Calu3 (cell line): ENCODE measurements around the gene AKAP11. TPM values are rescaled to one million over a fixed set of nuclear protein-coding genes. Genes with fewer than 3 reads are reported as not detected.

Experiments used
- BruUV-seq: library from RNA; stranded (reverse); fragments of 400-500 nt; replicated peaks from 2 replicates; lab custom pipeline; 2021; lab: Mats Ljungman, UMichigan
- CTCF ChIA-PET: fragments of 300-600 bp; sonication (Branson Sonifier 250); formaldehyde crosslinking; loops from one replicate; lab custom pipeline; 2022; ENCODE audit warnings: antibody characterized with exemption; lab: Charles Lee
- DNase-seq: peaks from one replicate; pipeline ENCODE4 v3.0.0; 2022
- H3K27ac Mint-ChIP-seq: one replicate; pipeline ENCODE4 v1.8.0; 2022; ENCODE audit warnings: mixed read lengths; ENCODE audit not compliant: unreplicated experiment
- H3K27me3 Mint-ChIP-seq: one replicate; pipeline ENCODE4 v1.8.0; 2022; ENCODE audit warnings: mixed read lengths; ENCODE audit not compliant: unreplicated experiment
- H3K36me3 Mint-ChIP-seq: one replicate; pipeline ENCODE4 v1.8.0; 2022; ENCODE audit warnings: mild to moderate bottlenecking, moderate library complexity, mixed read lengths; ENCODE audit not compliant: insufficient read depth, unreplicated experiment
- H3K4me1 Mint-ChIP-seq: one replicate; pipeline ENCODE4 v1.8.0; 2022; ENCODE audit warnings: mild to moderate bottlenecking, low read depth, mixed read lengths; ENCODE audit not compliant: unreplicated experiment
- H3K4me3 Mint-ChIP-seq: one replicate; pipeline ENCODE4 v1.8.0; 2022; ENCODE audit warnings: mild to moderate bottlenecking, low read depth, moderate library complexity, mixed read lengths; ENCODE audit not compliant: unreplicated experiment
- H3K9me3 Mint-ChIP-seq: one replicate; pipeline ENCODE4 v1.8.0; 2022; ENCODE audit warnings: low read depth, mixed read lengths; ENCODE audit not compliant: unreplicated experiment
- intact Hi-C: fragments of 100-400 bp; cut with micrococcal nuclease; formaldehyde crosslinking; loops from one replicate; pipeline ENCODE4 v1.10.0; 2022; ENCODE audit not compliant: unreplicated experiment
- total RNA-seq: library from RNA; stranded (reverse); gene quantifications from 2 replicates; pipeline ENCODE4 v1.2.3, GENCODE V29; 2022
- TF ChIP-seq, protein P1 (sequence below): fragments of 200-600 bp; IDR thresholded peaks from one replicate; pipeline ENCODE4 v1.8.0; 2022; ENCODE audit warnings: antibody characterized with exemption; ENCODE audit not compliant: unreplicated experiment

Gene AKAP11
- total RNA-seq, 1 experiment from 2014 or later, result 14.2 TPM

DNA sequence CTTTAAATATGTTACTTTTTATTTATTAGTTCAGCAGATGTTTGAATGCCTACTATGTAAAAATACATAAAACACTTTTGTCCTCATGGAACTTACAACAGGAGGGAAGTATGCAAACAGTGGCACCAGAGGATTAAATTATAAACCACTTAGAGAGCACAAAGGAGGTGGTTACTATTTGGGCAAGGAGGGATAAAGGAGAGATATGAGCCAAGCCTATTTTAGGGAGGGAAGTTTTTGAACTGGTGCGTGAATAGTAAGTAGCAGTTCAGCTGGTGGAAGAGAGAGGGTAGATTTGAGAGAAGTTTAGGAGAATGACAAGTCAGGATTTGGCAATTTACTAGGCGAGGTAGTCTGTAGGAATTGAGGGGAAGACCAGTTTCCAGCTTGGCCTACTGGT lies 8.6 kb downstream of the AKAP11 start:
- BruUV-seq, result no TSS peak
- H3K4me1 Mint-ChIP-seq, result no peaks in the 10 kb centered on the region
- no peaks in the 10 kb centered on the region for H3K27me3 Mint-ChIP-seq
- no peaks in the 10 kb centered on the region for H3K9me3 Mint-ChIP-seq
- H3K36me3 Mint-ChIP-seq, result no peaks in the 10 kb centered on the region
- CTCF ChIA-PET, result no interaction called here
- no peak overlapping the region for H3K4me3 Mint-ChIP-seq
- no peak for DNase-seq
- TF ChIP-seq, protein P1, sequence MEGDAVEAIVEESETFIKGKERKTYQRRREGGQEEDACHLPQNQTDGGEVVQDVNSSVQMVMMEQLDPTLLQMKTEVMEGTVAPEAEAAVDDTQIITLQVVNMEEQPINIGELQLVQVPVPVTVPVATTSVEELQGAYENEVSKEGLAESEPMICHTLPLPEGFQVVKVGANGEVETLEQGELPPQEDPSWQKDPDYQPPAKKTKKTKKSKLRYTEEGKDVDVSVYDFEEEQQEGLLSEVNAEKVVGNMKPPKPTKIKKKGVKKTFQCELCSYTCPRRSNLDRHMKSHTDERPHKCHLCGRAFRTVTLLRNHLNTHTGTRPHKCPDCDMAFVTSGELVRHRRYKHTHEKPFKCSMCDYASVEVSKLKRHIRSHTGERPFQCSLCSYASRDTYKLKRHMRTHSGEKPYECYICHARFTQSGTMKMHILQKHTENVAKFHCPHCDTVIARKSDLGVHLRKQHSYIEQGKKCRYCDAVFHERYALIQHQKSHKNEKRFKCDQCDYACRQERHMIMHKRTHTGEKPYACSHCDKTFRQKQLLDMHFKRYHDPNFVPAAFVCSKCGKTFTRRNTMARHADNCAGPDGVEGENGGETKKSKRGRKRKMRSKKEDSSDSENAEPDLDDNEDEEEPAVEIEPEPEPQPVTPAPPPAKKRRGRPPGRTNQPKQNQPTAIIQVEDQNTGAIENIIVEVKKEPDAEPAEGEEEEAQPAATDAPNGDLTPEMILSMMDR, result no peak
- no peak overlapping the region for H3K27ac Mint-ChIP-seq
- intact Hi-C loops, result no loop called here

DNA sequence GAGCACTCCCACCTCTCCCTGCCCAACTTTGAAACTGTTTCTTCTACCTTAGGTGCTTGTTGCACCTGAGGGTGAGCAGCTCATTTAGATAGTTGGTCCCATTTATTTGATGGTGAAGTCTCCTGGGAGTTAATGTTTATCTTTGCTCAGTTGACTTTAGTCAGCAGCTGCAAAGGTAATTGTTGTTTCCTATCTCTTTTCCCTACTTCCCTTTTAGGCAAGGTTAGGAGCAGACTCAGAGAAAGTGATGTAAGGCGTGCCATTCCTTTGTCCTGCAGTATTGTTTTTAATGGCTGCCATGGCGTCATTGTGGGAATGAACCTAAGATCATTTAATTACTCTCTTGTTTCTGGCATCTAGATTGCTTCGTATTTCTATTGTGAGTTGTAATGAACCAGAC lies 11.6 kb downstream of the AKAP11 start:
- Mint-ChIP-seq H3K27ac (no peak overlapping the region), H3K27me3 (no peaks in the 10 kb centered on the region), H3K9me3 (no peaks in the 10 kb centered on the region), H3K4me1 (no peaks in the 10 kb centered on the region), H3K4me3 (no peak overlapping the region), H3K36me3 (no peaks in the 10 kb centered on the region)
- no TSS peak for BruUV-seq
- CTCF ChIA-PET, result no interaction called here
- DNase-seq, result no peak
- intact Hi-C loops, result no loop called here
- TF ChIP-seq, protein P1, result no peak

- no peaks in the 10 kb centered on the region for H3K27me3 Mint-ChIP-seq
- TF ChIP-seq, protein P1, result no peak
- H3K27ac Mint-ChIP-seq, result no peak overlapping the region
- no peaks in the 10 kb centered on the region for H3K4me1 Mint-ChIP-seq
- no TSS peak for BruUV-seq
- no peaks in the 10 kb centered on the region for H3K9me3 Mint-ChIP-seq
- CTCF ChIA-PET, result no interaction called here
- H3K4me3 Mint-ChIP-seq, result no peak overlapping the region
- intact Hi-C loops, result no loop called here
- H3K36me3 Mint-ChIP-seq, result no peaks in the 10 kb centered on the region
- no peak for DNase-seq
Measured at GRCh38 chr13:42284068-42284467, 12.1 kb downstream of the AKAP11 start.

DNA sequence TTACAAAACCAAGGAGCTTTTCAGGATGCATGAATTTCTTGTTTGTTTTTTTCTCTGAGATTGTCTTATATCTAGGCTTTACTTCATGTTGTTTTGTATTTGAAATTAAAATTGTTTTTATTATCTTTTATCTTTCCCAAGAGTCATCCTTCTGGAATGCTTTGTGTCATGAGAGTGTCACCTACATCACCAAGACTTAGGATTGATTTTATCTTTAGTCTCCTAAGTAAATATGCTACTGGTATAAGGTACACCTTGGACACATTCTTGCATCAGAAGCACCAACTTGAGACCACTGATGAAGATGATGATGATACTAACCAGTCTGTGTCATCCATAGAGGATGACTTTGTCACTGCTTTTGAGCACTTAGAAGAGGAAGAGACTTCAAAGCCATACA lies 26.4 kb downstream of the AKAP11 start:
- no peaks in the 10 kb centered on the region for H3K9me3 Mint-ChIP-seq
- BruUV-seq, result no TSS peak
- no peak overlapping the region for H3K4me3 Mint-ChIP-seq
- intact Hi-C loops, result no loop called here
- H3K36me3 Mint-ChIP-seq, result no peaks in the 10 kb centered on the region
- H3K27ac Mint-ChIP-seq, result no peak overlapping the region
- no peak for DNase-seq
- H3K4me1 Mint-ChIP-seq, result no peaks in the 10 kb centered on the region
- CTCF ChIA-PET, result no interaction called here
- TF ChIP-seq, protein P1, result no peak
- H3K27me3 Mint-ChIP-seq, result no peaks in the 10 kb centered on the region

DNA sequence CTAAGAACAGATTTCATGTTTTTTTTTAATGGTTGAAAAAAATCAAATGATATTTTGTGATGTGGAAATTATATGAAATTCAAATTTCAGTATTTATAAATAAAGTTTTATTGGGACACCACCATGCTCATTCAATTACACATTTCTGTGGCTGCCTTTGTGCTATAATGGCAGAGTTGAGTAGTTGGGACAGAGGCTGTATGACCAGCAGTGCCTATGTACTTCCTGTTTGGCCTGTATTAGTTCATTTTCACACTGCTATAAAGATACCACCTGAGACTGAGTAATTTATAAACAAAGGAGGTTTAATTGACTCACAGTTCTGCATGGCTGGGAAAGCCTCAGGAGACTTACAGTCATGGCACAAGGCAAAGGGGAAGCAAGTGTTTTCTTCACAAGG lies 33.6 kb downstream of the AKAP11 start:
- Mint-ChIP-seq H3K4me1 (no peaks in the 10 kb centered on the region), H3K4me3 (no peak overlapping the region), H3K27ac (no peak overlapping the region), H3K9me3 (no peaks in the 10 kb centered on the region), H3K27me3 (no peaks in the 10 kb centered on the region), H3K36me3 (peaks cover 5% of the 10 kb centered on the region)
- TF ChIP-seq, protein P1, result no peak
- intact Hi-C loops, result no loop called here
- BruUV-seq, result no TSS peak
- no peak for DNase-seq
- CTCF ChIA-PET, result no interaction called here
